OCI-LY1 (cell line): ENCODE results near the gene NUBPL.

Source experiments
- EZH2 ChIP-seq: fragments of 200-600 bp; sonication (generic), shearing (Covaris generic); IDR thresholded peaks from 2 replicates; pipeline ENCODE4 v1.8.0; 2017; ENCODE audit warnings: borderline replicate concordance, mixed run types, mild to moderate bottlenecking, antibody characterized with exemption, low read length, moderate library complexity, mixed read lengths
- TF ChIP-seq, protein P1 (sequence below): fragments of 200-600 bp; sonication (generic), shearing (Covaris generic); IDR thresholded peaks from 2 replicates; pipeline ENCODE4 v1.5.1; 2017; ENCODE audit warnings: mild to moderate bottlenecking, antibody characterized with exemption, low read length, moderate library complexity, mixed read lengths

DNA sequence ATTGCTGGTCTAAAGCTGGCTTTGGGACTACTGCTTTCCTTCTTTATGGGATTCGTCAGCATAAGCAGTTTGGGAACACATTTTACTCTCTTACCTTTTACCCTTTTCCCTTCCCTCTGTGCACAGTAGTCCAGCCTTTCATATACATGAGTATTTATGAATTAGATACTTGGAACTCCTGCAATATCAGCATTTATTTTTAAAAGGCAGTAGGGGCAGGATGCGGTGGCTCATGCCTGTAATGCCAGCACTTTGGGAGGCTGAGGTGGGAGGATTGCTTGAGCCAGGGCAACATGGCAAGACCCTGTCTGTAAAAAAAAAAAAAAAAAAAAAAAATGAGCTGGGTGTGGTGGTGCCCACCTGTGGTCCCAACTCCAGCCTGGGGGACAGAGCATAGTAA, 3.0 kb downstream of the NUBPL start:
- TF ChIP-seq, protein P1, sequence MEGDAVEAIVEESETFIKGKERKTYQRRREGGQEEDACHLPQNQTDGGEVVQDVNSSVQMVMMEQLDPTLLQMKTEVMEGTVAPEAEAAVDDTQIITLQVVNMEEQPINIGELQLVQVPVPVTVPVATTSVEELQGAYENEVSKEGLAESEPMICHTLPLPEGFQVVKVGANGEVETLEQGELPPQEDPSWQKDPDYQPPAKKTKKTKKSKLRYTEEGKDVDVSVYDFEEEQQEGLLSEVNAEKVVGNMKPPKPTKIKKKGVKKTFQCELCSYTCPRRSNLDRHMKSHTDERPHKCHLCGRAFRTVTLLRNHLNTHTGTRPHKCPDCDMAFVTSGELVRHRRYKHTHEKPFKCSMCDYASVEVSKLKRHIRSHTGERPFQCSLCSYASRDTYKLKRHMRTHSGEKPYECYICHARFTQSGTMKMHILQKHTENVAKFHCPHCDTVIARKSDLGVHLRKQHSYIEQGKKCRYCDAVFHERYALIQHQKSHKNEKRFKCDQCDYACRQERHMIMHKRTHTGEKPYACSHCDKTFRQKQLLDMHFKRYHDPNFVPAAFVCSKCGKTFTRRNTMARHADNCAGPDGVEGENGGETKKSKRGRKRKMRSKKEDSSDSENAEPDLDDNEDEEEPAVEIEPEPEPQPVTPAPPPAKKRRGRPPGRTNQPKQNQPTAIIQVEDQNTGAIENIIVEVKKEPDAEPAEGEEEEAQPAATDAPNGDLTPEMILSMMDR: no peak
- TF ChIP-seq EZH2: no peak
